ENCODE measurements around the gene SHISAL1.
A peak's percentile ranks its signal among the peaks of the same experiment; 100 is the strongest.
"Not testable (repeated sequence)": the region's sequence is repeated elsewhere in the genome, so short reads cannot be mapped to it uniquely, and the experiment has no call there.

The SHISAL1 gene

GRCh38 chr22:44234372-44234771 is 78.4 kb downstream of the SHISAL1 start:
- not testable (repeated sequence) for DNase-seq (ENCODE audit: low read depth)

- DNase-seq (ENCODE audit: low read depth): no peak
Observed at GRCh38 chr22:44231233-44231632, 81.5 kb downstream of the SHISAL1 start.

- DNase-seq (ENCODE audit: low read depth): no peak
Observed at GRCh38 chr22:44229809-44230208, 82.9 kb downstream of the SHISAL1 start.

GRCh38 chr22:44229331-44229730 is 83.4 kb downstream of the SHISAL1 start:
- DNase-seq (ENCODE audit: low read depth): no peak

- DNase-seq (ENCODE audit: low read depth): no peak
Observed at GRCh38 chr22:44225812-44226211, 86.9 kb downstream of the SHISAL1 start.

- no peak for DNase-seq (ENCODE audit: low read depth)
Observed at GRCh38 chr22:44225091-44225689, 87.6 kb downstream of the SHISAL1 start.

- DNase-seq (ENCODE audit: low read depth): no peak
Observed at GRCh38 chr22:44224166-44224565, 88.6 kb downstream of the SHISAL1 start.

- DNase-seq (ENCODE audit: low read depth): no peak
Observed at GRCh38 chr22:44221710-44222475, 90.9 kb downstream of the SHISAL1 start.

GRCh38 chr22:44220727-44221680 is 91.7 kb downstream of the SHISAL1 start:
- no peak for DNase-seq (ENCODE audit: low read depth)

- DNase-seq (ENCODE audit: low read depth): no peak
Observed at GRCh38 chr22:44219101-44219870, 93.5 kb downstream of the SHISAL1 start.

- no peak for DNase-seq (ENCODE audit: low read depth)
Observed at GRCh38 chr22:44218071-44218470, 94.7 kb downstream of the SHISAL1 start.

- DNase-seq (ENCODE audit: low read depth): no peak
Observed at GRCh38 chr22:44217346-44217745, 95.4 kb downstream of the SHISAL1 start.

GRCh38 chr22:44215287-44215686 is 97.5 kb downstream of the SHISAL1 start:
- no peak for DNase-seq (ENCODE audit: low read depth)

- no peak for DNase-seq (ENCODE audit: low read depth)
Observed at GRCh38 chr22:44214764-44215163, 98.0 kb downstream of the SHISAL1 start.

- no peak for DNase-seq (ENCODE audit: low read depth)
Observed at GRCh38 chr22:44214187-44214586, 98.6 kb downstream of the SHISAL1 start.

GRCh38 chr22:44213489-44214043 is 99.2 kb downstream of the SHISAL1 start:
- no peak for DNase-seq (ENCODE audit: low read depth)

GRCh38 chr22:44212936-44213335 is 99.8 kb downstream of the SHISAL1 start:
- DNase-seq (ENCODE audit: low read depth): no peak

GRCh38 chr22:44211946-44212930 is 100.5 kb downstream of the SHISAL1 start:
- DNase-seq (ENCODE audit: low read depth): no peak

- DNase-seq (ENCODE audit: low read depth): no peak
Observed at GRCh38 chr22:44211256-44211945, 101.3 kb downstream of the SHISAL1 start.

GRCh38 chr22:44210722-44211121 is 102.0 kb downstream of the SHISAL1 start:
- DNase-seq (ENCODE audit: low read depth): peak; percentile 17

Measured in amniotic epithelial cell (primary cell).